OCI-LY7 (cell line): ENCODE results near the gene SLCO2A1.

ENCODE experiments used
- CTCF ChIP-seq: fragments of 200-600 bp; sonication (generic); conservative IDR thresholded peaks from 2 replicates; pipeline ENCODE4 v1.5.1; 2014; ENCODE audit warnings: mild to moderate bottlenecking, antibody characterized with exemption, low read length, moderate library complexity, mixed read lengths
- EZH2phosphoT487 ChIP-seq: fragments of 200-600 bp; sonication (generic); IDR thresholded peaks from 2 replicates; pipeline ENCODE4 v1.6.1; 2018; ENCODE audit warnings: low read depth, borderline replicate concordance, mild to moderate bottlenecking, mixed run types, antibody characterized with exemption, low read length, moderate library complexity, mixed read lengths

- TF ChIP-seq CTCF (no peak), EZH2phosphoT487 (no peak)
Observed at GRCh38 chr3:133891662-133892378, 137.9 kb downstream of the SLCO2A1 start.
